Measurements from ENCODE around the gene OVAAL.

DNA sequence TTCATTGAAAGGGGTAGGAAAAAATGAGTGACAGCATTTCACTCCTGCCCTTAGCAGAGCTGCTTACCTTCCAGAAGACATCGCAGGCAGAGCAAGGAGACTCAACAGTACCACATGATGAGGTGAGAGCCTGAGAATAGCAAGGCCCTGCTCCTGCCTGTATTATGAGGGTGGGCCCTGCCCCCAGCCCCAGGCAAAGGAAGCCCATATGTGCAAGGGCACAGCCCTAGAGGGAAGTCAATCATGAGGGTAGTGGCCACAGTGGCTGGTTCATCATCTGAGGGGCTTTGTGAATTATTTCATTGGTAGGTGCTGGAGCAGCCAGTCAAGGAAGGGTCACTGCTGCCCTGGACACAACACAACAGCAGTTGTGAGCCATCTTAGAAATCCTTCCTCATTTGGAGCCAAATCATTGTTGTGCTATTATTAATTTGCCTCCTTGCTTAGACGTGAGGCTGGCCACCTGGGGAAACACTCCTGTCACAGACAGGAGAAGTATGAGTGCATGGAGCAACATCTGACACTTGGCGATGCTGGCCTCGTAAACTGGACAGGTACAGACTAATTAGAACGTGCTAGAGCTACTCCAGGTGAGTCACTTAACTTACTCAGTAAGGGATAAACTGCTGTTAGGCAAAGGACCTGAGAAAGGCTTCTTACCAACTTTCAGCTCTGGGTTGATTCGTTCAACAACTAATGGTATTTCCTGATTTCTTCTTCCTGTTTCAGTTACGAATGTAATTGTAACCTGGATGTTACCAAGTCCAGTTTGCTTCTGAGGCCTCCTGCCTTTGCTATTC lies 33.6 kb upstream of the OVAAL start:
- TF ChIP-seq, protein P1, sequence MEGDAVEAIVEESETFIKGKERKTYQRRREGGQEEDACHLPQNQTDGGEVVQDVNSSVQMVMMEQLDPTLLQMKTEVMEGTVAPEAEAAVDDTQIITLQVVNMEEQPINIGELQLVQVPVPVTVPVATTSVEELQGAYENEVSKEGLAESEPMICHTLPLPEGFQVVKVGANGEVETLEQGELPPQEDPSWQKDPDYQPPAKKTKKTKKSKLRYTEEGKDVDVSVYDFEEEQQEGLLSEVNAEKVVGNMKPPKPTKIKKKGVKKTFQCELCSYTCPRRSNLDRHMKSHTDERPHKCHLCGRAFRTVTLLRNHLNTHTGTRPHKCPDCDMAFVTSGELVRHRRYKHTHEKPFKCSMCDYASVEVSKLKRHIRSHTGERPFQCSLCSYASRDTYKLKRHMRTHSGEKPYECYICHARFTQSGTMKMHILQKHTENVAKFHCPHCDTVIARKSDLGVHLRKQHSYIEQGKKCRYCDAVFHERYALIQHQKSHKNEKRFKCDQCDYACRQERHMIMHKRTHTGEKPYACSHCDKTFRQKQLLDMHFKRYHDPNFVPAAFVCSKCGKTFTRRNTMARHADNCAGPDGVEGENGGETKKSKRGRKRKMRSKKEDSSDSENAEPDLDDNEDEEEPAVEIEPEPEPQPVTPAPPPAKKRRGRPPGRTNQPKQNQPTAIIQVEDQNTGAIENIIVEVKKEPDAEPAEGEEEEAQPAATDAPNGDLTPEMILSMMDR (conservative IDR thresholded peaks at IDR 0.05), result no peak
- no peak for TF ChIP-seq EZH2 (IDR thresholded peaks at IDR 0.05; ENCODE audit: low read depth)
